ENCODE data around the gene M1AP.

- no peak for TF ChIP-seq CTCF (IDR thresholded peaks at IDR 0.05)
- no peak for TF ChIP-seq POLR2A (IDR thresholded peaks at IDR 0.05)
Measured at GRCh38 chr2:74575320-74575719, 72.8 kb downstream of the M1AP start.

All from Peyer's patch (tissue), 4 donors.